NB4 (cell line): Measurements from ENCODE around the gene UBE2G1.

Source experiments
- DNase-seq: peaks from one replicate; pipeline ENCODE4 v3.0.0; 2010; ENCODE audit warnings: low read depth
- H3K4me3 ChIP-seq: one replicate; pipeline ENCODE4 v1.5.1; 2011; ENCODE audit warnings: mild to moderate bottlenecking, low read depth, low read length, moderate library complexity
- MYC ChIP-seq: IDR thresholded peaks from 2 replicates; pipeline ENCODE4 v1.6.1; 2011; ENCODE audit warnings: low read depth, low read length
- POLR2A ChIP-seq: IDR thresholded peaks from 2 replicates; pipeline ENCODE4 v1.6.1; 2011; ENCODE audit warnings: mild to moderate bottlenecking; ENCODE audit not compliant: insufficient read length; ENCODE audit errors: extremely low read depth
- TF ChIP-seq, protein P1 (sequence below): IDR thresholded peaks from 2 replicates; pipeline ENCODE4 v1.6.1; 2011; ENCODE audit warnings: low read depth, low read length
- TF ChIP-seq, protein P2 (sequence below): IDR thresholded peaks from one replicate; pipeline ENCODE4 v1.5.1; 2012; ENCODE audit warnings: low read depth, low read length

The UBE2G1 gene

DNA sequence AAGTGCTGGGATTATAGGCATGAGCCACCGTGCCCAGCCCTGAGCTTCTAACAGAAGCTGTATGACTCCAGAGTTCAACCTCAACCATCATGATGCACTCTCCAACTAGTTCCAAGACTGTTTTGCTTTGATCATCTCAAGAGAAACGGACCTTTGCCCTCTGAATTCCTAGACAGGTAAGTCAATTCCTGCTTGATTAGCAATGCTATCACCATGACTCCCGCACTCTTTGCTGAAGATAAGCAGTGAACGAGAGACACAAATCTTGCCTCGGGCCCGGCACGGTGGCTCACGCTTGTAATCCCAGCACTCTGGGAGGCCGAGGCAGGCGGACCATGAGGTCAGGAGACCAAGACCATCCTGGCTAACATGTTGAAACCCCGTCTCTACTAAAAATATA, 124.9 kb downstream of the UBE2G1 start:
- TF ChIP-seq MYC: no peak
- no peak for TF ChIP-seq POLR2A
- TF ChIP-seq, protein P1, sequence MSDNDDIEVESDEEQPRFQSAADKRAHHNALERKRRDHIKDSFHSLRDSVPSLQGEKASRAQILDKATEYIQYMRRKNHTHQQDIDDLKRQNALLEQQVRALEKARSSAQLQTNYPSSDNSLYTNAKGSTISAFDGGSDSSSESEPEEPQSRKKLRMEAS: no peak
- TF ChIP-seq, protein P2, sequence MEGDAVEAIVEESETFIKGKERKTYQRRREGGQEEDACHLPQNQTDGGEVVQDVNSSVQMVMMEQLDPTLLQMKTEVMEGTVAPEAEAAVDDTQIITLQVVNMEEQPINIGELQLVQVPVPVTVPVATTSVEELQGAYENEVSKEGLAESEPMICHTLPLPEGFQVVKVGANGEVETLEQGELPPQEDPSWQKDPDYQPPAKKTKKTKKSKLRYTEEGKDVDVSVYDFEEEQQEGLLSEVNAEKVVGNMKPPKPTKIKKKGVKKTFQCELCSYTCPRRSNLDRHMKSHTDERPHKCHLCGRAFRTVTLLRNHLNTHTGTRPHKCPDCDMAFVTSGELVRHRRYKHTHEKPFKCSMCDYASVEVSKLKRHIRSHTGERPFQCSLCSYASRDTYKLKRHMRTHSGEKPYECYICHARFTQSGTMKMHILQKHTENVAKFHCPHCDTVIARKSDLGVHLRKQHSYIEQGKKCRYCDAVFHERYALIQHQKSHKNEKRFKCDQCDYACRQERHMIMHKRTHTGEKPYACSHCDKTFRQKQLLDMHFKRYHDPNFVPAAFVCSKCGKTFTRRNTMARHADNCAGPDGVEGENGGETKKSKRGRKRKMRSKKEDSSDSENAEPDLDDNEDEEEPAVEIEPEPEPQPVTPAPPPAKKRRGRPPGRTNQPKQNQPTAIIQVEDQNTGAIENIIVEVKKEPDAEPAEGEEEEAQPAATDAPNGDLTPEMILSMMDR: no peak
- H3K4me3 ChIP-seq: no peak overlapping the region
- DNase-seq: no peak

DNA sequence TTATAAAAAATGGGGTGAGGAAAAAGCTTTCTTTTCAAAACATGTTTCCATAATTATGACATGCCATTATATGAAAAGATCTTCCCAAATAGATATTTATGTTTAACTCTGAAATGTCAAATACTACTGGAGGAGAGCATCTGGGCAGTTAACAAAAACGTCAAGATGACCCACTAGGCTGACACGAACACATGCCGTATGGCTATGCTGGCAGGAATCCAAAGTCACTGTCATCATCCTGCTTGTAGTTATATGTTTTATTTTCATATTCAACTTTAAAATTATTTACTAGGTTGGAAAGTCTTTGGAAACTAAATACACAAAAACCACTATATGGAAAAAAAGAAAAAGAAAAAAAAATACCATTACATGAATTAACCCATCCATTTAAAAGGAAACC, 130.0 kb downstream of the UBE2G1 start:
- TF ChIP-seq, protein P1: no peak
- TF ChIP-seq, protein P2: no peak
- TF ChIP-seq POLR2A (no peak), MYC (no peak)
- H3K4me3 ChIP-seq: no peak overlapping the region
- no peak for DNase-seq

DNA sequence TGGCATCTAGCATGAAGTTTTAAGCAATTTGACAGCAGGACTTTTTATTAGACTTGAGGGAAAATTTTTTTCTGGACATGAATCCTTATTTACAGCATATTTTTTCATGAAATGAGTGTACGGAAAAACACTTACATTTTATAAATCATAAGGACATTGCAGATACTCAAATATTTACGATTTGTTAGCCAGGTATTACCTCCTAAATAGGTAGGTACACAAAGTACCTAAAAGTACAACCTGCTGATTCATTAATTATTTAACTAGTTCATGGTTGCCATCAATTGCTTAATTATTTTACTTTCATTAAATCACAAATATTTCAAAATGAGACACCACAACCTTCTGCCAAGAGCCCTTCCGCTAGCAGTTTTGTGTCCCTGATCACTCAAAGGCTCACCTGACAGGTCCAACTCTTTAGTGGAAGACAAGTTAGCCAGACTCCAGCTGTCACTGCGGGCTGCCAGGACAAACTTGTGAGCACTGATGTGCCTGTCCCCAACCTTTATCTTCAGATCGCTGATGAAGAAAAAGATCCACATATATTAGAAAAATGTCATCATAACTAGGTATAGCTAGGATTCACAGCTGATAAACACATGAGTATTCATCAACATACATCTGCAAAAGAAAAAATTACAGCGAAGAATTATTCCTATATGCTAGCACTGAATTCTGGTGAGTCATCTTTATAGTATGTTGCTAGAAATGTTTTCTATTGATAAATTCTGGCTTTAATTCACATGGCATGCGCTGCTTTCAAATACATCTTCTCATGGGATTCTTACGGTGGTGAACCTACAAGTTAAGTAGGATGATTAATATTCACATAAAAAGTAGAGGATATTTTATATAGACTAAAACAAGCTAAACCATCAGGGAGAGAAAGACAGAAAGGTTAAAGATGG, 130.8 kb downstream of the UBE2G1 start:
- no peak for TF ChIP-seq MYC
- TF ChIP-seq, protein P1: no peak
- TF ChIP-seq POLR2A: no peak
- TF ChIP-seq, protein P2: no peak
- no peak overlapping the region for H3K4me3 ChIP-seq
- no peak for DNase-seq

- no peak for TF ChIP-seq MYC
- TF ChIP-seq, protein P2: no peak
- no peak for TF ChIP-seq POLR2A
- TF ChIP-seq, protein P1: no peak
- no peak for DNase-seq
- H3K4me3 ChIP-seq: no peak overlapping the region
Measured at GRCh38 chr17:4234401-4234800, 132.1 kb downstream of the UBE2G1 start.

GRCh38 chr17:4233668-4234258, 132.7 kb downstream of the UBE2G1 start:
- no peak for DNase-seq
- no peak overlapping the region for H3K4me3 ChIP-seq
- TF ChIP-seq POLR2A (no peak), MYC (no peak)
- TF ChIP-seq, protein P2: no peak
- TF ChIP-seq, protein P1: no peak
